Suprapubic skin (tissue), 4 donors: ENCODE data around the gene CLBA1. TPM values are rescaled to one million over a fixed set of nuclear protein-coding genes. Genes with fewer than 3 reads are reported as not detected.

Experiments used
- DNase-seq, 2 donors: peaks; one replicate each; pipeline ENCODE4 v3.0.0-alpha.2; 2019; ENCODE audit warnings: low spot score in 2 of 2
- H3K27ac ChIP-seq: fragments of 200-600 bp; sonication (generic); one replicate; pipeline ENCODE4 v1.5.1; 2019
- H3K27me3 ChIP-seq: fragments of 200-600 bp; sonication (generic); one replicate; pipeline ENCODE4 v1.5.1; 2019
- H3K36me3 ChIP-seq: fragments of 200-600 bp; sonication (generic); one replicate; pipeline ENCODE4 v1.5.1; 2019
- H3K4me1 ChIP-seq: fragments of 200-600 bp; sonication (generic); one replicate; pipeline ENCODE4 v1.5.1; 2019
- H3K4me3 ChIP-seq: fragments of 200-600 bp; sonication (generic); one replicate; pipeline ENCODE4 v1.5.1; 2019; ENCODE audit warnings: mild to moderate bottlenecking
- H3K9me3 ChIP-seq: fragments of 200-600 bp; sonication (generic); one replicate; pipeline ENCODE4 v1.5.1; 2019
- EP300 ChIP-seq: sonication (generic); formaldehyde crosslinking; IDR thresholded peaks from one replicate; pipeline ENCODE4 v1.6.1; 2017; ENCODE audit warnings: antibody characterized with exemption
- POLR2A ChIP-seq, 2 donors: fragments of 450-650 bp; IDR thresholded peaks; one replicate each; pipeline ENCODE4 v1.6.1; 2017; ENCODE audit warnings: antibody characterized with exemption in 2 of 2, mild to moderate bottlenecking in 2 of 2, moderate library complexity in 2 of 2
- POLR2AphosphoS5 ChIP-seq, 3 donors: sonication (generic); formaldehyde crosslinking; IDR thresholded peaks; one replicate each; pipeline ENCODE4 v1.6.1; 2017; ENCODE audit warnings: antibody characterized with exemption in 3 of 3
- WGBS: methylation state at CpG from one replicate; pipeline ENCODE4 v1.1.5; 2018; 5-methylcytosine and 5-hydroxymethylcytosine counted together
- total RNA-seq, 4 donors: library from RNA; depleted of rRNA; stranded (reverse); fragments of >200 nt; gene quantifications; one replicate each; pipeline ENCODE4 v1.1.0, GENCODE V29; 2016
- TF ChIP-seq, protein P1 (sequence below), 2 donors: fragments of 200-600 bp in 1 of 2; fragments of 450-650 bp in 1 of 2; sonication (generic) in 1 of 2; IDR thresholded peaks; one replicate each; pipeline ENCODE4 v1.5.1; 2016 to 2019; ENCODE audit warnings: antibody characterized with exemption in 2 of 2, mild to moderate bottlenecking in 1 of 2, moderate library complexity in 1 of 2

CLBA1 gene
- total RNA-seq, 4 donors from 2014 or later: 6.3 to 10.9 (median 9.1) TPM

DNA sequence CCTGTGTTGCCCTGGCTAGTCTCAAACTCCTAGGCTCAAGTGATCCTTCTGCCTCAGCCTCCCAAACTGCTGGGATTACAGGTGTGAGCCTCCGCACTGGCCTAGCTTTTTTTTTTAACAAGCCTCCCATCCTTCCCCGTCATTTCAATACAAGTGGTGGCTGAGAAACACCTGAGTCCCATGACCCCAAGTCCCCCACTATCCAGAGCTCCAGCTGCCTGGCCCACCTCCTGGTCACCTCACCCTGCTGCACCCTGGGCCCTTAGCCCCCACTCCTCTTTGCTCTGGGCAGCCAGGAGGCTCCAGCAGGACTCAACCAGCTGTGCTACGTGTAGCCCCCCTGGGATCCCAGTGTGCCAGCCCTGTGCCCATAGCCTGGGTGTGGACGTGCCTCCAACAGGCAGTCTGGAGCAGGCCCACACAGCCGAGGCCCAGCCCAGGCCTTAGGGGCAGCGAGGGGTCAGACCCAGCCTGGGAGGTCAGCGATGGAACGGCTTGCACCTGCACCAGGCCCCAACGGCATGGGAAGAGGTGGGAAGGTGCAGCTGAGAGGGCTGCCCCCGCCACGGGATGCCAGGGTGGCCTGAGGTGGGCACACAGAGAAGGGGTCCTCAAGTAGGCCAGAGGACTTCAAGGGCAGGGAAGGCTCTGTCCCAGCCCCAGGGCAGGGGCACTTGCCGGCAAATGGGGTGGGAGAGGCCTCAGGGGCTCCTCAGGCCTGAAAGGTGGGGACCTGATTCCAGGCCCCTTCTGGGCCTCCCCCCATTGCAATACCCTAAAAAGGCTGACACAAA, 13.9 kb upstream of the CLBA1 start:
- Histone ChIP-seq H3K27ac (peak overlapping the region; percentile 96), H3K27me3 (no peaks in the 10 kb centered on the region), H3K9me3 (no peaks in the 10 kb centered on the region), H3K4me3 (peak overlapping the region; percentile 62), H3K36me3 (no peaks in the 10 kb centered on the region), H3K4me1 (peaks cover 92% of the 10 kb centered on the region)
- 61% methylated on average over 12 of the region's 12 CpGs for WGBS
- peak in 1 of 2 donors; percentile 78 for DNase-seq
- TF ChIP-seq POLR2AphosphoS5 (IDR thresholded peaks at IDR 0.05) (no peak), EP300 (no peak), POLR2A (IDR thresholded peaks at IDR 0.05) (no peak)
- TF ChIP-seq, protein P1, sequence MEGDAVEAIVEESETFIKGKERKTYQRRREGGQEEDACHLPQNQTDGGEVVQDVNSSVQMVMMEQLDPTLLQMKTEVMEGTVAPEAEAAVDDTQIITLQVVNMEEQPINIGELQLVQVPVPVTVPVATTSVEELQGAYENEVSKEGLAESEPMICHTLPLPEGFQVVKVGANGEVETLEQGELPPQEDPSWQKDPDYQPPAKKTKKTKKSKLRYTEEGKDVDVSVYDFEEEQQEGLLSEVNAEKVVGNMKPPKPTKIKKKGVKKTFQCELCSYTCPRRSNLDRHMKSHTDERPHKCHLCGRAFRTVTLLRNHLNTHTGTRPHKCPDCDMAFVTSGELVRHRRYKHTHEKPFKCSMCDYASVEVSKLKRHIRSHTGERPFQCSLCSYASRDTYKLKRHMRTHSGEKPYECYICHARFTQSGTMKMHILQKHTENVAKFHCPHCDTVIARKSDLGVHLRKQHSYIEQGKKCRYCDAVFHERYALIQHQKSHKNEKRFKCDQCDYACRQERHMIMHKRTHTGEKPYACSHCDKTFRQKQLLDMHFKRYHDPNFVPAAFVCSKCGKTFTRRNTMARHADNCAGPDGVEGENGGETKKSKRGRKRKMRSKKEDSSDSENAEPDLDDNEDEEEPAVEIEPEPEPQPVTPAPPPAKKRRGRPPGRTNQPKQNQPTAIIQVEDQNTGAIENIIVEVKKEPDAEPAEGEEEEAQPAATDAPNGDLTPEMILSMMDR (IDR thresholded peaks at IDR 0.05): no peak

DNA sequence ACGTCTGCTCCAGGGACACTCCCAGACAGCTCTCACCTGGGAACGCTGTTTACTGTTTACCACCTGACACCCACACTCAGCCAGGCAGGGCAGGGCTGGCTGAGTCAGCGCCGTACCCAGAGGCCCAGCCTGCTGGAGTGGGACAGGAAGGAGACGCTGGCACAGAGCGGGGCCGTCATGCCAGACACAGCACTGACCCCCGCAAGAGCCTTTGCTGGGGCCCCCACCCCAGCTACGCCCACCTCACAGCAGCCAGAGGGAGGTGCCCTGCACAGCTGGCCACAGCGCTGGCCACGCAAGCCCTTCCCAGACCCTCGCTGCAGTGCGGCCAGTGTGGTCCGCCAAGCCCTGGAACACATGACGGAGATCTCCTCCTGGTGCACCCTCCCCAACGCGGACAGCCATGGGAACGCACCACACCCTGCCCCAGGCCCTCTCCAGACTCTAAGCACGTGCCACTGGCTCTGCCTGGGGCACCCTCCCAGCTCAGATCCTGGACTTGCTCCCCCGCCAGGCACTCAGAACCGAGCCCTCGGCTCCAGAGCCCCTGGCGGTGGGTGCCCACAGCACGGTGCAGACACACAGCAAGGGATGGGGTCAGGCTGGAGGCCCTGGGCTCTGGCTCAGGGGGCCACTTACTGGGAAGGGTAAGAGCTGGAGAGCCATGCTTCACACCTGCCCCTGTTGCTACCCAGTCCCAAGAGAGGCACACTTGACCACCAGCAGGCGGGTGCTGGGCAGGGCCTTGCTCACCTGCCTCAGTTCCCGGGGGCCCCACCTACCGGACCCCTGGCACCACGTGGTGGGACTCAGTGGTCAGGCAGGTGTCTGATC, 13.1 kb upstream of the CLBA1 start:
- Histone ChIP-seq H3K4me1 (peaks cover 92% of the 10 kb centered on the region), H3K9me3 (no peaks in the 10 kb centered on the region), H3K27me3 (no peaks in the 10 kb centered on the region), H3K27ac (peak overlapping the region; percentile 96), H3K4me3 (peak overlapping the region; percentile 15), H3K36me3 (no peaks in the 10 kb centered on the region)
- WGBS: 23% methylated on average over 7 of the region's 28 CpGs
- peak; percentile 89 to 94 for DNase-seq
- TF ChIP-seq, protein P1 (IDR thresholded peaks at IDR 0.05): peak in 1 of 2 donors; percentile 8
- TF ChIP-seq POLR2AphosphoS5 (IDR thresholded peaks at IDR 0.05) (peak in 1 of 3 donors; percentile 36), POLR2A (IDR thresholded peaks at IDR 0.05) (no peak)

DNA sequence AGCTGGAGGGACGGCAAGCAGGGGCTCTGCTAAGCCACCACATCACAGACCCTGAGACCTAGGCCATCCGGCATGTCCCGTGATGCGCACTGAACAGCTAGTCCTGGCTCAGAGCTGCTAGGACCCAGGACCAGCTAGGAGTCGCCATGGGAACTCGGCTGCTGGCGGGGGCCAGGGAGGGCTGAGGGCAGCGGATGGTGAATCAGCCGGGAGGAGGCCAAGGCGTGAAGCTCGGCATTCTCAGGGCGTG, 12.5 kb upstream of the CLBA1 start:
- H3K4me1 ChIP-seq: peaks cover 92% of the 10 kb centered on the region
- DNase-seq: peak; percentile 94 to 95
- H3K4me3 ChIP-seq: peak overlapping the region; percentile 15
- H3K27me3 ChIP-seq: no peaks in the 10 kb centered on the region
- 4% methylated on average over 5 of the region's 12 CpGs for WGBS
- TF ChIP-seq EP300: no peak
- peak in 2 of 3 donors; percentile 41 to 59 for TF ChIP-seq POLR2AphosphoS5 (IDR thresholded peaks at IDR 0.05)
- no peaks in the 10 kb centered on the region for H3K9me3 ChIP-seq
- peak overlapping the region; percentile 96 for H3K27ac ChIP-seq
- no peaks in the 10 kb centered on the region for H3K36me3 ChIP-seq

DNA sequence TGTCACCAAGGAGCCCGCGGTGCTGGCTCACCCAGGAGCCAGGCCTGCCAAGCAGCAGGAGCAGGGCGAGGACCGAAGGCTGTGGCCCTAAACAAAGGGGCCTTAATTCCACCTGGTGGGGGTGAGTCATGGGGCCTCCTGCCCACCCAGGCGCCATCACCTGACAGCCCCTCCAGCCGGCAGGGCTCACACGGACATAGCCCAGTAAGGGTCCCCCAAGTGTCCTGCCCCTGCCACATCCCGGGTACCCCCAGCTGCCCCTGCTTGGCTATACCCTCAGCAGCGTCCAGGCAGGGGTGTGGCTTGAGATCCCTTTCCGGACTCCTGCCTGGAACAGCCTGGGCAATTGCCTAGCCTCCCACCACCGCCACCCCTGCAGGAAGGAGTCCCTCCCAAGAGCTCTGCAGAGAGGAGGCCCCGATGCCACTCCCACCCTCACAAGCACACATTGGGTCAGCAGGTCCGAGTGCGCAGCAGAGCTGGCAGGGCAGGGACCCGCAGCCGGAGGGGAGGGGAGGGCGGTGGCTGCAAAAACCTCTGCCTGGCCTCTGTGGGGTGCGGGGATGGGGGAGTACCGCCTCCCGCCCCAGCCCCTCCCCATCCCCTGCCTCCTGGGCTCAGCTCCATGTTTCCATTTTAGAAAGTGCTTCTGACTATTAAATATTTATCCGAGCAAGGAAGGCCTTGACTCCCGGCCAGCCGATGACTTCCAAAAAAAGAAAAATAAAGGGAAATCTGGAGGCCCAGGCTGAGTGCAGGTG, 12.0 kb upstream of the CLBA1 start:
- Histone ChIP-seq H3K27me3 (no peaks in the 10 kb centered on the region), H3K36me3 (no peaks in the 10 kb centered on the region), H3K4me3 (peak overlapping the region; percentile 31), H3K4me1 (peaks cover 90% of the 10 kb centered on the region), H3K9me3 (no peaks in the 10 kb centered on the region), H3K27ac (peak overlapping the region; percentile 96)
- TF ChIP-seq POLR2A (IDR thresholded peaks at IDR 0.05) (no peak), POLR2AphosphoS5 (IDR thresholded peaks at IDR 0.05) (peak in 1 of 3 donors; percentile 63)
- DNase-seq: peak; percentile 82 to 89
- WGBS: 16% methylated on average over 8 of the region's 23 CpGs

DNA sequence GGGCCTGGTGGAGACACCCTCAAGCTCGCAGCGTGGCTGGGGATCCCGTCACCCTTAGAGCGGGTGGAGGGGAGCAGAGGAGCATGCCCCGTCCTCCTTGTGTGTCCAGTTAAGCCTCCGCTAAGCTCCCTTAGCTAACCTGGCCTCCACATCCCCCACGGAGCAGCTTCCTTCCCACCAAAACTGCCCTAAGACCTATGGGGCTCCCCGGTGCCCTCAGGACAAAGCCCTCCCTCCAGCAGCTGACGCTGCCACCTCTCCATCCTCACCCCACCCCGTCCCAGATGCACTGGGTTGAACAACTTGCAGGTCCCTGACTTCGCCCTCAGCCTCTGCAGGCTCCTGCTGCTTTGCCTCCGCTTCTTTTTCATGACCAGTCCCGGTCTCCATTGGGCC, 11.4 kb upstream of the CLBA1 start:
- TF ChIP-seq POLR2AphosphoS5 (IDR thresholded peaks at IDR 0.05): no peak
- no peak for TF ChIP-seq EP300
- no peak for TF ChIP-seq POLR2A (IDR thresholded peaks at IDR 0.05)
- TF ChIP-seq, protein P1 (IDR thresholded peaks at IDR 0.05): no peak
- Histone ChIP-seq H3K9me3 (no peaks in the 10 kb centered on the region), H3K27ac (peak overlapping the region; percentile 96), H3K27me3 (no peaks in the 10 kb centered on the region), H3K4me1 (peaks cover 90% of the 10 kb centered on the region), H3K36me3 (no peaks in the 10 kb centered on the region), H3K4me3 (peak overlapping the region; percentile 31)
- DNase-seq: no peak
- WGBS: 49% methylated on average over 13 of the region's 13 CpGs
